ENCODE data around the gene VIPAS39.

The VIPAS39 gene

GRCh38 chr14:77390188-77390587 lies 67.2 kb downstream of the VIPAS39 start:
- no peak for ATAC-seq
- Mint-ChIP-seq H3K27me3 (no peaks in the 10 kb centered on the region), H3K4me1 (no peaks in the 10 kb centered on the region), H3K4me3 (no peak overlapping the region), H3K9me3 (no peaks in the 10 kb centered on the region), H3K36me3 (peaks cover 9% of the 10 kb centered on the region), H3K27ac (no peak overlapping the region)

GRCh38 chr14:77378701-77379100 lies 78.7 kb downstream of the VIPAS39 start:
- H3K27ac Mint-ChIP-seq, result no peak overlapping the region
- no peaks in the 10 kb centered on the region for H3K9me3 Mint-ChIP-seq
- no peak overlapping the region for H3K4me3 Mint-ChIP-seq
- H3K4me1 Mint-ChIP-seq, result peaks cover 21% of the 10 kb centered on the region
- peaks cover 17% of the 10 kb centered on the region for H3K36me3 Mint-ChIP-seq
- no peak for ATAC-seq
- H3K27me3 Mint-ChIP-seq, result no peaks in the 10 kb centered on the region

GRCh38 chr14:77377502-77377844 lies 79.9 kb downstream of the VIPAS39 start:
- Mint-ChIP-seq H3K27me3 (no peaks in the 10 kb centered on the region), H3K36me3 (peaks cover 23% of the 10 kb centered on the region), H3K4me1 (peaks cover 32% of the 10 kb centered on the region), H3K27ac (no peak overlapping the region), H3K4me3 (no peak overlapping the region), H3K9me3 (no peaks in the 10 kb centered on the region)
- ATAC-seq, result no peak

GRCh38 chr14:77376771-77377501 lies 80.5 kb downstream of the VIPAS39 start, which contains the start of the genes SAMD15 and TMED8:
TSS of gene SAMD15 (plus strand) at chr14:77377379. CDS start at chr14:77377419, 40 bp downstream.
TSS of gene TMED8 (minus strand) at chr14:77377094. CDS start at chr14:77377053, 41 bp downstream.
- peaks cover 23% of the 10 kb centered on the region for H3K36me3 Mint-ChIP-seq
- H3K27me3 Mint-ChIP-seq, result no peaks in the 10 kb centered on the region
- no peak within 1 kb of the TSS for H3K27ac Mint-ChIP-seq
- peak; percentile 93 for ATAC-seq
- H3K4me3 Mint-ChIP-seq, result peak within 1 kb of the TSS; percentile 93
- no peaks in the 10 kb centered on the region for H3K9me3 Mint-ChIP-seq
- peaks cover 35% of the 10 kb centered on the region for H3K4me1 Mint-ChIP-seq
